Inferior parietal cortex (tissue), 1 donor: ENCODE data around the gene GALNT14.

Experiments used
- DNase-seq: peaks from one replicate; pipeline ENCODE4 v3.0.0-alpha.2; 2016; ENCODE audit errors: extremely low spot score

The GALNT14 gene

DNA sequence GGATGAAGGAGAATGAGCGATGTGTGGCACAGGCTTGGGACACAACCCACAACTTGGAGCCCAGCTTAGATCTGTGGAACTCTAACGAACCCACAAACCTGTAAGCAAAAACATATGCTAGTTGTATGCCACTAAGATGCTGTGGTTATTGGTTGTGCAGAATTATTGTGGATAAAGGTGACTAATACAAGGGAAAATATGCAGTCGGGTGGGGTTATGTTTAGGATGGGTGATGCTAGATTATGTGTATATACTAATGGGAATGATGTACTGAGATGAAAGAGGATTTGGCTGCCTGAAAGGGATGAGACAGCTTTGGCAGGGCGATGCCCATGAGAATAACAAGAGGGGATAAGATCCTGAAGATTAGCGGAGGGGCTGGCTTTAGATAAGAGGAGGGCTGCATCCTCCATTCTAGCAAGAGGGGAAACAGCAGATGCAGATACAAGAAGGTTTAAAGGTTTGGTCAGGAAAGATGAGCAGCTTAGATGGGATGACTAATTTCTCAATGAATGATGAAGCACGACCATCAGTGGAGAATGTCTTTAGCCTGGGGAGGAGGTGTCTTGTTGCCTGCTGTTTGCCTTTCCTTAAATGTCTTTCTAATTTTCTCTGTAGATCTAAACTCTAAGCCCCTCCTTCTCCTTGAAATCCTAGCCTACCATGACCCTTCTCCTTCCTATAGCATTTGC lies 49.6 kb downstream of the GALNT14 start:
- DNase-seq, result no peak

DNA sequence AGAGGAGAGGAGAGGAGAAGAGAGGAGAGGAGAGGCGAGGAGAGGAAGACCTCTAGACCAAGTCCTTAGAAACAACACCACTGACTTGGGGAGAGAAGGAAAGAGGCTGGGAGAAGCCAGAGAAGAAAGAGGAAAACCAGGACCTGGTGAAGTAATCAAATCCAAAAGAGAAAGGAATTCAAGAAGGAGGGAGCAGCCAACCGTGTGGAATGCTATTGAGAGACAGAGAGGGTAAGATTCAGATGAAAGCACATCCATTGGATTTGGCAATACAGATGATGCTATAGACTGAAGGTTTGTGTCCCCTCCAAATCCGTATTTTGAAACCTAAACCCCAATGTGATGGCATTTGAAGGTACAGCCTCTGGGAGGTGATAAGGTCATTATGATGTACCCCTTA lies 50.7 kb downstream of the GALNT14 start:
- DNase-seq, result no peak

DNA sequence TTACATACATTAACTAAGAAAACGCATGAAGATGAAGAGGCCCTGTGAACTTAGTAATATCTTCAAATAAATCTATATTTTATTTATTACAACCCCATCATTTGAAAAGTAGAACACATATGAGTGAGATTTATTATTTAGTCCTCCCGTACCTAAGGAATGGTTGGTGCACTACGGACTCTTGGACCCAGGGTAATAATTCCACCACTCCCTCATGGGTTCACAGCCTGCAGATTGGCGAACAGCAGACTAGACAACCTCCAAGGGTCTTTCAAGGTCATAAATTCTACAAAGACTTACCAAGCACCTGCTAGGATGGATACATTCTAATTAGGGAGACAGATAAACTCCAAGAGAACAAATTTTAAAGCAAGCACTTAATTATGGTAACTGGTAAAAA lies 51.6 kb downstream of the GALNT14 start:
- no peak for DNase-seq

DNA sequence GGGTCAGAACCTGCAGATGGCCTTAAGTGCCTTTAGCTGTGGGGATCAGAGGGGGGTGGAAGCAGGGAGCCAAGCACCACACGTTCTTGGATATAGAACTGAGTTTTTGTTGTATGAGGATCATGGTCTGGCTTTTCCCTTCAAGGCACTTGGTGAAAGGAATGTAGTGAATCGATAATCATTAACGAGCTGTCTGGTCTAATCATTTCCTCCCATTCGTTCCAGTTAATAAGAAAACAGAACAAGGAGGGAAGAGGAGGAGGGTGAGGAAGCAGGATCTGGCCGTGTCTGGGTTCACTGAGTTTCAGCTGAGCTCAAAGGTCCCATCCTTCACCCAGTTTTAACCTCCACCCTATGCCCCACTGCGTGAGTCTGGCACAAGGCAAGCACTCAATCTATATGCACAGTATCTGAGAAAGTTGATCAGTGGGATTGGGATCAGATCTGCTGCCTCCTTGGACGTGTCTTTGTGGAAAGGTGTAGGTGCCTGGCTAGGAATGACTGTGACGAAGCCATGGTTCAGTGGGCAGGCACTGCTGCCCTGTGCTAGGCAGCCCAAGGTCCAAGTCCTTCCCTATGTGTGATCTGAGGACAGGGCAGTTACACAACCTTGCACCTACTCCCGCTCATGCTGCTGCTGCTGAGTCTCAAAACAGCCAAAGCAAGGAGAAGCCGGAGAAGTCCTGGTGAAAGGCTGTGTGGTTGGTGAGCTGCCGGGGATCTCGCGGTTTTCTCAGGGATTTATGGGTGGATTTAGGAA lies 54.8 kb downstream of the GALNT14 start:
- no peak for DNase-seq

DNA sequence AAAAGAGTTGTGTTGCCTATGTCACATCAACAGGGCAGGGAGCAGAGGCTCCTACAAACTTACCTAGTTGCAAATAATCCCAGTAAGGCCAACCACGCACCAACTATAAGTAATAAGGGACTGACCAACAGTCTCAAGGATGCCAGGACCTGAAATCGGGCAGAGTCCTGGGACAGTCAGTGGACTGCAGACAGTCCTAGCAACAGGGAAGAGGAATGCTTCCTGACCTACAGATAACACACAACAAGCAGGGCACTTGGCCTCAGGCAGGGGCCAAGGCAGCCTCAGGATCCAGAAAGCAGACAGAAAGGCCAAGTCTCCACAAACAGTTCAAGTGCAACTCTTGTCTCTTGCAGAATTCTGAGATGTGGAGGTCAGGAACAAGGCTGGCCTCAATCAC lies 56.2 kb downstream of the GALNT14 start:
- DNase-seq, result no peak

DNA sequence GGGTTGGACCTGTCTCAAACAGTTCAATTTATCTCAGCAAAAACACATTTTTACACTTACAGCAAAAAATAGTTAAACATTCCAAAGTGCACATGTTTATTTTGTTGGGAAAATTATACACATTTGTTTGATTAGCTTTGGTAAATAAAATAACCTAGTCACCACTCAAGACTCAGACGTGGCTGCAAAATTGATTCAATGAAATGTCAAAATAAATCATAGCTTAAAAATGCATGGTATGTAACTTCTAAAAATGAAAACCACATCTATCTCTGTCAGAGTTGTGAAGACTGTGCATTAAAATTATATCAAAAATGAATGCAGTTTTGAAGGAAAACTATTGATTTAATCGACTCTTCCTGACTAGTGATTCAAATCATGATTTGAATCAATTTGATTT lies 56.7 kb downstream of the GALNT14 start:
- DNase-seq, result no peak

DNA sequence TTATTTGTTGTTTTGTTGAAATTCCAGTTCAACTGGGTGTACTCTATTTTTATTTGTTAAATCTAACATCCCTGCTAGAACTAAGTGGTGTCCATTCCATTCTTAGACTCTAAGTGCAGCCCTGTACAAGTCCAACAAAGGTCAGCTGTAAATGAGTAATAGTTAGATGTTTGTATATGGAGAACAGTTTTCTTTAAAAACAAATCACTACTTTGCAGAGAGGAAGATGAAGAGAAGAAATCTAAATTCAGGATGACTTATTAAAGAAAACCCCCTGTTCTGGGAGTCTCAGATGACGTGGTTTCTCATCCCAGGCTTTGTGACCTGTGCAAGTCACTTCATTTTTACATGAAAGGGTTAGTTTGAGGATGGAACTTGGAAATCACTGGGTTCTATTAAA lies 57.9 kb downstream of the GALNT14 start:
- no peak for DNase-seq

DNA sequence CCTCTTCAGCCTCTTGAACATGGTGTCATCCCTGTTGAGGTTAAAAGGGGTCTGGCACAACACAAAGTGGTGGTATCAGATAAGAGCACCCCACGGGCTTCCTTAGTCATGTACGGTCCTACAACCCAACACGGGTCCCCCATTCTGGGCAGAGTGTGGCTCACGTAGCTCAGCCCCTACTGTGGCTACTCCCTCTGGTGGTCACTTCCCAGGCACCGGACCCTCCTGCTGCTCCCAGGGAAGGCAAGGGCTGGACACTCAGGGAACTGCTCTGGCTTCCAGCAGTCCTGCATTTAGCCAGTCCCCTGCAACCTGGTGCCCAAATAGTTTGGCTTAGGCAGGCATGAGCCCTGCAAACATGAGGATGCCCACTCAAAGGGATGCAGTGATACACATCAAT lies 58.6 kb downstream of the GALNT14 start:
- no peak for DNase-seq

DNA sequence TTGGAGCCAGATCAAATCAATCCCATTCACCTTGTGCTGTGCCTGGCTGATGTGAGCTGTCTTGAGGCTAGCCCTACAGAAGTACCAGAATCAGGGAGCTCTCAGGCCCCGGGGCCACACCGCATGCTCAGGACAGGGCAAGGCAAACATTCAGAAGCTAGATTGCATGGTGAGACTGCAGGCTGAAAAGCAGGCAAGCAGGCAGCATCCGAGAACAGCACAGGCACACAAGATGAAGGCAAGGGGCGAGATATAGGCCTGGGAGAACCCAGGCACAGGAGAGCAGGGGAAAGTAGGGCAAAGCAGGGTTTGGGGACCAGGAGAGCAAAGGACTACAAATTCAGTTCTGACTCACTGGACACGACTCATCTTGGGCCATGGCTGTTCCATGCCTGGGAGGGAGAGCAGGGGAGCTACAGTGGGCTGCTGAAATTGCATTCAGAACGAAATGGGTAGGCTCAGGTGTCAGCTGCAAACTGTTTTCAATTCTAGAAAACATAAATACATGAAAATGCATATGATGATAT lies 59.6 kb downstream of the GALNT14 start:
- DNase-seq, result no peak

DNA sequence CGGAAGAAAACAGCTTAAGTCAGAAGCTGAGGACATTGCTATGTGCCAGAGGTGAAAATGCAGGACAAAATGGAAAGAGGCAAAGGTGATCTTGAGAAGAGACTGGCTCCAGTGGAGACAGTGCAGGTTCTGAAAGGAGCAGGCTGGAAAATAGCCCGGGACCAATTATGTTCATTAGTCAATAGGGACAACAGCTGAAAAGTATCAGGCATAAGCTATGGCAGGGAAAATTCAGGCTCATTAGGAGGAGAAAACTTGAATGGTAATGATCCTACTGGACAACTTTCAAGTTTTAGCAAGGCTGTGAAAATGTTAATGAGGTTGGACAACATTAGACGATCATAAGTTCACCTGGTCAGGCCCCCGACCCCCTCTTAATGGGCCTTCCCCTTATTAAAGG lies 60.2 kb downstream of the GALNT14 start:
- no peak for DNase-seq

DNA sequence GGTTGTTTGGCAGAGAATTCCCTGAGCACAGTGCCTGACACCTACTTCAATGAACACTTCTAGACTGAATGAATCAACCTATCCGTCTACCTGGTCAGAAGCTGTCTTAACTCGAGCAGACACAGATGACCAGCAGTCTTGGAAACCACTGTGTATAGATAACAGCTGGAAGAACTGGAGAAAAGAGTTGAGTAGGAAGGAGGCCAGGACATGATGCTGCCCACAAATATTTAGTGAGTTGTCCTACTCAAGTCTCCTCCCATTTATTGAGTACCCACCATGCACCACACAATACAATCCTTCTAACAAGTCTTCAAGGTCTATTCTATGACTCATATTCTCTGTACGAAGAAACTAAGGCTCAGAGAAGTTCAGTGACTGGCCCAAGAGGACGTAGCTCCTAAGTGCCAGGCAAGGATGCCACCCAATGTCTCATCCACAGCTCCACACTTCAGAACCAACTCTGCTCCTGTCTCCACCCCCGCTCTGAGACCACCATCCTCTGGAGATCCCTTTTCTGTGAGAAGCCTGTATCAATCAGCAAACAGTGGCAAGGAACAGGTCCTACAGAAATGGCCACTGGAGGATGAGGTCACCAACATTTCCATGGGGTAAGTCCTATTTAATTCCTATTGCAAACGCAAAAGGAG lies 62.2 kb downstream of the GALNT14 start:
- DNase-seq, result no peak

DNA sequence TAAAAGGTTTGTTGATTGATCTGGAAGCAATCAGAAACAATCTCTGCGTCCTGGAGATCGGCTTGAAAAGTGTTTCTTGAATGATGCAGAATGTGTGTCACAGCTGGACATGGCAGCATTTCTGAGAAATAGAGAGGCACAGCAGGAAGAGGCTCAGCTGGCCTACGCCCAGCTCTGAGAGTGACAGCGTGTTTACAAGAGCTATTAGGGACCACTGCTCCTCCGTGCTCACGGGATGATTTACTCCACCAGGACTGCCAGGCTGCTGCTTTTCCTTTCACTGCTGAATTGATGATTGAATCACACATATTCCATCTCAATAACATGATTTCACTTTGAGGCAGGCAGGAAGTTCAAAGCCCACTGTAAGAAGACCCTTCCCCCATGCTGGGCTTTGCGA lies 62.8 kb downstream of the GALNT14 start:
- DNase-seq, result no peak

DNA sequence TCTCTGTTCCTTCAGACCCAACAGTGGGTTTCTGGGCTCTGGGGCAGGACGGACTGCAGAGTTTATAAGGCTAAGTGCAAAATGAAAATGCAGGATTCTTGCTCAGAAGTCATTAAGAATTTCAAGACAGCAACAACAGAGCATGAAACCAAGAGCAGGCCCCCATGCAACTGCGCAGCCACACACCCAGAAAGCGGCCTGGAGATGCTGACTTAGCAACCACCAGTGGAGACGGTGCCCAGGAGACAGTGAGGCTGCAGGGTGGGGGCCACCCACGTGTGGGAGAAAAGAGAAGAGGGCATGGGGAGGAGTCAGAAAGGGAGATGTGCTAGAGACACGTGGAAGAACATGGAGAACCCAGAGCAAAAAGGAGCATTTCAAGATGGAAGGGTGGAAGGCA lies 66.5 kb downstream of the GALNT14 start:
- no peak for DNase-seq

DNA sequence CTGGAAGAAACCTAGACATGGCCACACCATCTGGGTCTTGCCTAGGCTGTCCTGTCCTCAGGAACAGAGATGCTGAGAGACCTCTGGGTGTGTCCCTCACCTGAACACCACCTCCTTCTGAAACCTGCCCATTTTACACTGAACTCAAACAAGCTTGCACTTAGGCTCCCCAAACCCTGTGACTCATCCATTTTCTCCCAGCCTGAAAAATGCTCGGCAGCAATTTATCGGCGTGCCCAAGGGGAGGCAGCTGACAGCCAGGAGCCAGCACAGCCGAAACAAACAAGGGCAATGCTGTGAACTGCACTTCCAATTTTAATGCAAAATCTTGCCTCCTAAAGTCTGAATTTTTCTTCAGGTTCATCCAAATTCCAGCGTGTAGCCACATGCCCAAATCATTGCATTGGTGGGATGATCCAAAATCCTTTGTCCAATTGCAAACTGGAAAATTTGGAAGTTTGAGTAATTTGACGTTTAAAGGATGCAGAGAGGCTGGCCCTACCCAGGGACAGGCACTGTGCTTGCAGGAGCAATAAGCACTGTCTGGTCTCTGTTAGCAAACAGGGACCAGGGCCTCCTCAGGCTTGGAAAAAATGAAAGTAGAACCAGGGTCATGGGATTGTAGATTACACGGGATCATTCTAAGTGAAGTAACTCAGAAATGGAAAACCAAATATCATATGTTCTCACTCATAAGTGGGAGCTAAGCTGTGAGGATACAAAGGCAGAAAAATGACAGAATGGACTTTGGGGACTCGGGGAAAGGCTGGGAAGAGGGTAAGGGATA lies 67.7 kb downstream of the GALNT14 start:
- DNase-seq, result no peak

DNA sequence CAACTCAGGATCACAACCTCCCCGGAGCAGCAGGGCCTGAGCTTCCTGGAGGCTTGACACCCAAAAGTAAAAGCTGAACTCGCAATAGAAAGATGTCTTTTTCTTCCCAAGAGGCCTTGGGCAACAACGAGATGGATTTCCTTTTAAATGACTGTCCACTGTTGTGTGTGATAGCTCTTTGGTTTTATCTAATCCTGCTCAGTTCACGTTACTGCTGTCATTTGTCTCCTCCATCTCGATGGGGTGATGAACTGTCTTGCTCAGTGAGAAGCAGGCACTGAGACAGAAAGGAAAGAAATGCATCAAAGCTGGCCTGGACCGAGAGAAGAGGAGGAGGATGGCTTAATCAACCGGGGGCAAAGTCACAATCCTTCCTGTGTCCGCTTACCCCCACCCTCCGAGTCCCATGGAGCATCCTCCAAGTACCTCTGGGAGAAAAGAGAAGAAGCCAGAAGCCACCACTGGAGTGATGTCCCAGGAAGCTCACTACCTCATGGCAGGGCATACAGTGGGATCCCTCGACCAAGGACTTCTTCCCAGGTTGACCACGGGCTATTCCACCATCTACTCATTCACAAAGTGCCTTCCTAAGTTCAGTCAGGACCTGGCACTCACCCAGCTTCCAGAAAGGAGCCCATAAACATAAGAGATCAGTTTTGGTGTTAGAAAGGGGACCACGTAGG lies 68.5 kb downstream of the GALNT14 start:
- no peak for DNase-seq

DNA sequence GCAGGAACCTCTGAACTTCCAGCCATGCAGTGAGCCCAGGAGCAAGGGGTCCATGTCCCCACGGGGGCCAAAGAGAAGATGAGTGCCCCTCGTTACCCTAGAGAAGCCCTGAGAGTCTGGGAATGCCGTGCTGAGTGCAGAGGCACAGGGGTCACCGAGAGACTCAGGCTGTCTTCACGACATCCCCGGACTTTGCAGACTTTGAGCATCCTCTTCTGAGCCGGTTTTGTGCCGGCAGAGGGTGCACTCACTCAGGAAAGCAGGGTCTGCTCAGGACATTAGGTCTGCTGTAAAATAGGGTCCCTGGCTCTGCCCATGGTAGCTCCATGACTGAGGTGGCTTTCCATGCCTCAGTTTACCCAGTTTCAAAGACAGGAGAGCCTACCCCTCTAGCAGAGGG lies 71.0 kb downstream of the GALNT14 start:
- no peak for DNase-seq

DNA sequence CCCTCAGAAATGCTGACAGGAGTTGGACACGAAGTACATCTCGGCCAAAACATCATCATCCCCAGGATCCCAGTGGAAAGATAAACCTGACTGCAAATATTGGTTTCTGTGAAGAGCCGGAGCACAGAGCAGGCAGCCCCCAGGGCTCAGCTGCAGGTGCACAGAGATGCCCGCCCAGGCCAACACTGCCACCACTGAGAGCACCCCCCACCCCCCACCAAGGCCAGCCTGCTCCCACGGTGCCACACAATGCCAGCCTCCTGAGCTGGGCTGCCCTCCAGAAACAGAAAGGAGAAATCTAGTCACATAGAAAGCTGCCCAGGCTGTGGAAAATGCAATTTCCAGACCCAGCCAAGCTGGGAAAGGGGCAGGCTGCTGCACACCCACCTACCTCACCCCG lies 71.7 kb downstream of the GALNT14 start:
- DNase-seq, result no peak

DNA sequence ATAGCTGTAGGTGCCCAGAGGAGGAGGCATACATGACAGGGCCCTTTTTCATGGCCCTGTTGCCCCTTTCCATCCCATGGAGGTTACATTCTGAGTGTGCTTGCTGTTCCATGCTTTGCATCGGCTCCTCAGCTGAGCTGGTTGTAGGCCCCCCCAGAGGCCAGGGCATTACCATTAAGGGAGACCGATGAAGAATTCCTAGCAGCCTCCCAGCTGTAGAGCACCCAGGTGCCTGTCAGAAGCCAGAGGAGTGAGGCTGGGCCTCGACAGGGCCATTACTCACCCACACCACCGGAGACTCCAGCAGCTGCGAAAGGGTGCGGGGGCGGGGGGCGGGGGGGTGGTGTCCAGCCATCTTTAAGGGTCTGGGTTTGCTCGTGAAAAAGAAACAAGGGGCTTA lies 72.2 kb downstream of the GALNT14 start:
- no peak for DNase-seq

DNA sequence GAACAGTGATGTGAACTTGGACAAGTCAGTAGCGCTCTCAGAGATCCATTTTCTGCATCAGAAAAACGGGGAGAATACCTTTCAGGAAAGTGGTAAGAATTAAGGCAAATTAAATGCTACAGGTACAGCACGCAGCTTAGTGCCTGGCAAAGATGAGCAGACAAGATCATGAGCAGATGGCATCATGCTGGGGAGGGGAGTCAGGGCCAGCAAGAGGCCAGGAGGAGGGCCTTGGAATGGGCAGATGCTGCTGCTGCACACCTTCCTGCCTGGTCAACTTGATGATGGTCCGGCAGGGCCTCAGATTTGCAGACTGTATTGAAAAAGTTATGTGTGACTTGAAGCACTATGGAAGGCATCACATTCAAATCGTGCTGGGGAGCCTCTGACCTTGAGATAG lies 72.9 kb downstream of the GALNT14 start:
- no peak for DNase-seq

DNA sequence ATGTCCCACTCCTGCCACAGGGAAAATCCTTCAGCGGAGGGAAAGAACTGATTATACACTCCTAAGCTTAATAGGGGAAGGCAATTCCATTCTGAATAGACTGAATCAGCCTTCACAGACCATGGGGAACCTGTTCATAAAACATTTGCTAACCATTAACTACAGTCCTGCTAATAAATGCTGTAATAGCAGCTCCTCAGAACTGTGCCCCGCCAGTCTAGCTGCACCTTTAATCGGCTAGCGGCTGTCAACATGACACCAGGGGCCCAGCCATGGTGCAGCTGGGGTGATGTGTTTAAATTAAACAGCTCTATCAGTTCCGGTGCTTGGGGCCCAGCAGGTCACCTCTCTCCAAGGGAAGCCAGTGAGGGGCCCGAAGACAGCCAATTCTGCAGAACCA lies 77.8 kb downstream of the GALNT14 start:
- DNase-seq, result no peak
